Stimulated activated effector memory CD8-positive, alpha-beta T cell treated with anti-CD3 and anti-CD28 coated beads, Interleukin-12 subunit alpha, Interleukin-12 subunit beta, amount 100 ng/mL, for 72 hours (primary cell): Measurements from ENCODE around the gene COL26A1.
"Not testable (repeated sequence)": the region's sequence is repeated elsewhere in the genome, so short reads cannot be mapped to it uniquely, and the experiment has no call there.

Experiments
- ATAC-seq: fragments of 150-1000 bp; cut with Tn5 transposase; 2 replicates; pipeline ENCODE4 v1.10.0; 2021
- DNase-seq, 2 donors: peaks; one replicate each; pipeline ENCODE4 v3.0.0; 2021 to 2022; ENCODE audit warnings: low spot score in 2 of 2
- H3K27ac Mint-ChIP-seq: one replicate; pipeline ENCODE4 v1.8.0; 2022; ENCODE audit warnings: mild to moderate bottlenecking, mixed read lengths
- H3K36me3 Mint-ChIP-seq: one replicate; pipeline ENCODE4 v1.8.0; 2022; ENCODE audit warnings: mild to moderate bottlenecking, mixed read lengths
- H3K4me1 Mint-ChIP-seq: one replicate; pipeline ENCODE4 v1.8.0; 2022; ENCODE audit warnings: mixed read lengths
- H3K4me3 Mint-ChIP-seq: one replicate; pipeline ENCODE4 v1.8.0; 2022; ENCODE audit warnings: mild to moderate bottlenecking, mixed read lengths
- H3K9me3 Mint-ChIP-seq: one replicate; pipeline ENCODE4 v1.8.0; 2022; ENCODE audit warnings: mixed read lengths

Gene COL26A1

GRCh38 chr7:101597941-101598340 is 235.3 kb downstream of the COL26A1 start:
- DNase-seq = no peak
- no peak for ATAC-seq
- Mint-ChIP-seq H3K4me3 (no peak overlapping the region), H3K4me1 (no peaks in the 10 kb centered on the region), H3K27ac (no peak overlapping the region), H3K36me3 (no peaks in the 10 kb centered on the region), H3K9me3 (no peaks in the 10 kb centered on the region)

- DNase-seq = no peak
- Mint-ChIP-seq H3K27ac (no peak overlapping the region), H3K4me1 (no peaks in the 10 kb centered on the region), H3K9me3 (no peaks in the 10 kb centered on the region), H3K4me3 (no peak overlapping the region), H3K36me3 (no peaks in the 10 kb centered on the region)
- ATAC-seq = no peak
These were observed 235.8 kb downstream of the COL26A1 start for GRCh38 chr7:101598422-101598985.

GRCh38 chr7:101598986-101599771 is 236.5 kb downstream of the COL26A1 start:
- H3K36me3 Mint-ChIP-seq = no peaks in the 10 kb centered on the region
- no peaks in the 10 kb centered on the region for H3K9me3 Mint-ChIP-seq
- H3K4me1 Mint-ChIP-seq = no peaks in the 10 kb centered on the region
- DNase-seq (no peak), ATAC-seq (no peak)
- H3K4me3 Mint-ChIP-seq = no peak overlapping the region
- H3K27ac Mint-ChIP-seq = no peak overlapping the region

- ATAC-seq = no peak
- H3K27ac Mint-ChIP-seq = no peak overlapping the region
- no peak for DNase-seq
- H3K4me3 Mint-ChIP-seq = no peak overlapping the region
- no peaks in the 10 kb centered on the region for H3K9me3 Mint-ChIP-seq
- H3K4me1 Mint-ChIP-seq = no peaks in the 10 kb centered on the region
- H3K36me3 Mint-ChIP-seq = no peaks in the 10 kb centered on the region
These were observed 237.1 kb downstream of the COL26A1 start for GRCh38 chr7:101599787-101600186.

GRCh38 chr7:101602082-101602481 is 239.4 kb downstream of the COL26A1 start:
- H3K4me3 Mint-ChIP-seq = no peak overlapping the region
- no peak for ATAC-seq

GRCh38 chr7:101602484-101603241 is 240.0 kb downstream of the COL26A1 start:
- DNase-seq = peak; percentile 66 to 85

More at GRCh38 chr7:101602082-101602481, 239.4 kb downstream of the COL26A1 start:
- Mint-ChIP-seq H3K36me3 (no peaks in the 10 kb centered on the region), H3K27ac (no peak overlapping the region), H3K9me3 (no peaks in the 10 kb centered on the region), H3K4me1 (no peaks in the 10 kb centered on the region)
- no peak for DNase-seq

GRCh38 chr7:101604331-101604933 is 241.8 kb downstream of the COL26A1 start:
- Mint-ChIP-seq H3K4me1 (no peaks in the 10 kb centered on the region), H3K36me3 (no peaks in the 10 kb centered on the region), H3K27ac (no peak overlapping the region), H3K4me3 (no peak overlapping the region), H3K9me3 (no peaks in the 10 kb centered on the region)
- DNase-seq (no peak), ATAC-seq (no peak)

More at GRCh38 chr7:101602484-101603241, 240.0 kb downstream of the COL26A1 start:
- peak; percentile 75 for ATAC-seq
- H3K9me3 Mint-ChIP-seq = no peaks in the 10 kb centered on the region
- H3K4me3 Mint-ChIP-seq = no peak overlapping the region
- no peaks in the 10 kb centered on the region for H3K36me3 Mint-ChIP-seq
- H3K27ac Mint-ChIP-seq = no peak overlapping the region
- H3K4me1 Mint-ChIP-seq = no peaks in the 10 kb centered on the region

- ATAC-seq, H3K4me1 Mint-ChIP-seq, H3K9me3 Mint-ChIP-seq, H3K36me3 Mint-ChIP-seq, DNase-seq, H3K27ac Mint-ChIP-seq, H3K4me3 Mint-ChIP-seq: not testable (repeated sequence)
These were observed 242.3 kb downstream of the COL26A1 start for GRCh38 chr7:101604934-101605332.

- no peak for DNase-seq
- Mint-ChIP-seq H3K36me3 (no peaks in the 10 kb centered on the region), H3K27ac (no peak overlapping the region), H3K4me1 (no peaks in the 10 kb centered on the region), H3K4me3 (no peak overlapping the region), H3K9me3 (no peaks in the 10 kb centered on the region)
- ATAC-seq = no peak
These were observed 243.2 kb downstream of the COL26A1 start for GRCh38 chr7:101605611-101606497.

- H3K9me3 Mint-ChIP-seq = no peaks in the 10 kb centered on the region
- DNase-seq (no peak), ATAC-seq (no peak)
- H3K27ac Mint-ChIP-seq = no peak overlapping the region
- no peaks in the 10 kb centered on the region for H3K4me1 Mint-ChIP-seq
- H3K4me3 Mint-ChIP-seq = no peak overlapping the region
- no peaks in the 10 kb centered on the region for H3K36me3 Mint-ChIP-seq
These were observed 243.8 kb downstream of the COL26A1 start for GRCh38 chr7:101606498-101606923.
